GM21367 (cell line): ENCODE data around the gene WWOX.

Experiments
- ATAC-seq: cut with Tn5 transposase; IDR thresholded peaks from one replicate; pipeline ENCODE4 v1.9.1; 2021; ENCODE audit not compliant: unreplicated experiment

WWOX gene

DNA sequence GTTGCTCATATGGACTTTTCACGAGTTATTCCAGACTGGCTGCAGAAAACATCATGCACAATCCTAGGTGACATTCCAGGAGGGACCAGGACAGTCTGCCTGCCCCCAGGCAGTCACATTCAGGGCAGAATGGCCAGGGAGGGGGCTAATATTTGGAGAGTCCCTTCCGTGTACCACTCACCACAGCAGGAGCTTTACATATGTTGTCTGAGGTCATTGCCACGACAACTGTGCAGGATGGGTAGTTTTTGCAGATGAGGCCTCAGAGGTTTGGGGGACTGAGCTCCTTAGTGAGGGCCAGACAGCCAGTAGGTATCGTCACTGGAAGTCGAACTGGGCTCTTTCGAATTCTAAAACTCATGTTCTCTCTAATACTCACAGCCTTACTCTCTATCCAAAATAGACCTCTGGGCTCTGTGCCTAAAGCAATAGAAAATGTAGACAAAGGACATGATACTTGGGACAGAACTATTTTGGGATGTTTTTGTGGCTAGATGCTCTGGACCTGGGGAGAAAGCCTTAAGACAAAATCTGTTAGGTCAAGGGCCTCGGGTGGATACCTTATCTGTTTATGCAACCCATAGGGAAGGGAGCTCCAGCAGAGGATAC, 1162.6 kb downstream of the WWOX start:
- ATAC-seq, result no peak
